Panc1 (cell line): Measurements from ENCODE around the gene CLECL1. TPM values are rescaled to one million over a fixed set of nuclear protein-coding genes. Genes with fewer than 3 reads are reported as not detected.

ENCODE experiments used
- ATAC-seq: fragments of 200-7000 bp; cut with Tn5 transposase; 2 replicates; pipeline ENCODE4 v1.9.1; 2020; ENCODE audit warnings: mild to moderate bottlenecking, moderate library complexity
- BruUV-seq: library from RNA; stranded (reverse); fragments of 400-500 nt; replicated peaks from 2 replicates; lab custom pipeline; 2021; lab: Mats Ljungman, UMichigan
- CTCF ChIA-PET: fragments of 300-600 bp; sonication (Branson Sonifier 250); formaldehyde crosslinking; loops from one replicate; lab custom pipeline; 2022; ENCODE audit warnings: antibody characterized with exemption; lab: Charles Lee
- POLR2A ChIA-PET: fragments of 300-600 bp; sonication (Branson Sonifier 250); formaldehyde crosslinking; loops from one replicate; lab custom pipeline; 2022; ENCODE audit warnings: antibody characterized with exemption; lab: Charles Lee
- DNase-seq: peaks from one replicate; pipeline ENCODE4 v3.0.0-alpha.2; 2010; ENCODE audit warnings: low read depth, low spot score
- H3K27ac ChIP-seq: 2 replicates; pipeline ENCODE4 v1.5.1; 2011; ENCODE audit warnings: mild to moderate bottlenecking, low read length, inconsistent platforms
- H3K27me3 ChIP-seq: fragments of 200-500 bp; sonication (Bioruptor generic); 2 replicates; pipeline ENCODE4 v1.6.0; 2014; ENCODE audit warnings: low read length, inconsistent platforms; ENCODE audit not compliant: control insufficient read depth, insufficient read depth
- H3K36me3 ChIP-seq: fragments of 200-500 bp; sonication (Bioruptor generic); 2 replicates; pipeline ENCODE4 v1.5.1; 2014; ENCODE audit warnings: inconsistent platforms, mild to moderate bottlenecking, low read length, moderate library complexity; ENCODE audit not compliant: control insufficient read depth, insufficient read depth
- H3K4me1 ChIP-seq: 2 replicates; pipeline ENCODE4 v1.5.1; 2011; ENCODE audit warnings: inconsistent platforms, mild to moderate bottlenecking, low read length, moderate library complexity; ENCODE audit not compliant: control insufficient read depth, insufficient read depth
- H3K4me3 ChIP-seq, 2 experiments: 2 replicates each; pipeline ENCODE4 v1.5.1; 2011 to 2012; ENCODE audit warnings: low read depth in 2 of 2, low read length in 2 of 2, mild to moderate bottlenecking in 2 of 2, inconsistent platforms in 1 of 2, moderate library complexity in 1 of 2
- H3K9me3 ChIP-seq: fragments of 200-500 bp; sonication (Bioruptor generic); 2 replicates; pipeline ENCODE4 v1.5.1; 2014; ENCODE audit warnings: low read depth, mild to moderate bottlenecking, inconsistent platforms, low read length, moderate library complexity; ENCODE audit not compliant: control insufficient read depth, insufficient read depth
- CTCF ChIP-seq: fragments of 450-650 bp; IDR thresholded peaks from 2 replicates; pipeline ENCODE4 v1.5.1; 2017; ENCODE audit warnings: mild to moderate bottlenecking
- POLR2AphosphoS5 ChIP-seq: IDR thresholded peaks from 2 replicates; pipeline ENCODE4 v1.6.1; 2012; ENCODE audit warnings: mild to moderate bottlenecking, low read depth, low read length, moderate library complexity
- REST ChIP-seq, 2 experiments: IDR thresholded peaks; 2 replicates each; pipeline ENCODE4 v1.6.1; 2011 to 2012; ENCODE audit warnings: low read depth in 2 of 2, control low read depth in 1 of 2, low read length in 1 of 2, mild to moderate bottlenecking in 1 of 2, moderate library complexity in 1 of 2; ENCODE audit not compliant: insufficient read depth in 1 of 2
- SIN3A ChIP-seq: IDR thresholded peaks from 2 replicates; pipeline ENCODE4 v1.6.1; 2012; ENCODE audit warnings: low read depth, mild to moderate bottlenecking, low read length, moderate library complexity, borderline replicate concordance; ENCODE audit not compliant: insufficient read depth
- TCF7L2 ChIP-seq: IDR thresholded peaks from 2 replicates; pipeline ENCODE4 v1.6.1; 2011; ENCODE audit warnings: mild to moderate bottlenecking, low read depth, low read length, inconsistent platforms
- in situ Hi-C: cut with HindIII; loops from 2 replicates; pipeline ENCODE4 v1.10.0; 2016; ENCODE audit warnings: low sequenced_read_pairs, low pct_unique_long_range_greater_than_20kb
- intact Hi-C: fragments of 100-400 bp; cut with micrococcal nuclease; formaldehyde crosslinking; loops from one replicate; pipeline ENCODE4 v1.10.0; 2022; ENCODE audit not compliant: unreplicated experiment
- total RNA-seq: library from RNA; stranded (reverse); gene quantifications from one replicate; pipeline ENCODE4 v1.2.1, GENCODE V29; 2021; ENCODE audit not compliant: unreplicated experiment

The CLECL1 gene
- total RNA-seq, 1 experiment from 2014 or later = not detected

- TF ChIP-seq REST (IDR thresholded peaks at IDR 0.05; ENCODE audit: insufficient read depth in 1 of 2, low read depth in 2 of 2, low read length in 1 of 2) (no peak), CTCF (no peak), TCF7L2 (no peak), POLR2AphosphoS5 (no peak), SIN3A (no peak)
- Histone ChIP-seq H3K27ac (no peak overlapping the region), H3K36me3 (no peaks in the 10 kb centered on the region), H3K4me3 (no peak overlapping the region), H3K27me3 (no peaks in the 10 kb centered on the region), H3K9me3 (no peaks in the 10 kb centered on the region), H3K4me1 (no peaks in the 10 kb centered on the region)
- in situ Hi-C loops (no loop called here), intact Hi-C loops (no loop called here)
- CTCF ChIA-PET = no interaction called here
- POLR2A ChIA-PET = no interaction called here
- ATAC-seq (no peak), DNase-seq (no peak)
- no TSS peak for BruUV-seq
Observed at GRCh38 chr12:9779209-9779608, 46.3 kb upstream of the CLECL1 start.

- intact Hi-C loops = no loop called here
- CTCF ChIA-PET = no interaction called here
Observed at GRCh38 chr12:9776781-9777180, 43.9 kb upstream of the CLECL1 start.

GRCh38 chr12:9773216-9773877 lies 40.5 kb upstream of the CLECL1 start:
- TF ChIP-seq SIN3A (no peak), TCF7L2 (no peak), REST (IDR thresholded peaks at IDR 0.05; ENCODE audit: insufficient read depth in 1 of 2, low read depth in 2 of 2, low read length in 1 of 2) (no peak), CTCF (no peak), POLR2AphosphoS5 (no peak)
- Histone ChIP-seq H3K4me3 (no peak overlapping the region), H3K4me1 (no peaks in the 10 kb centered on the region), H3K27ac (no peak overlapping the region), H3K9me3 (no peaks in the 10 kb centered on the region), H3K27me3 (no peaks in the 10 kb centered on the region), H3K36me3 (no peaks in the 10 kb centered on the region)
- ATAC-seq (no peak), DNase-seq (no peak)
- no TSS peak for BruUV-seq
- POLR2A ChIA-PET = no interaction called here
- in situ Hi-C loops = no loop called here
- intact Hi-C loops = no loop called here
- CTCF ChIA-PET = no interaction called here

More at GRCh38 chr12:9776781-9777180, 43.9 kb upstream of the CLECL1 start:
- POLR2A ChIA-PET = no interaction called here
- Histone ChIP-seq H3K36me3 (no peaks in the 10 kb centered on the region), H3K9me3 (no peaks in the 10 kb centered on the region), H3K4me3 (no peak overlapping the region), H3K4me1 (no peaks in the 10 kb centered on the region), H3K27ac (no peak overlapping the region), H3K27me3 (no peaks in the 10 kb centered on the region)
- TF ChIP-seq TCF7L2 = no peak
- in situ Hi-C loops = no loop called here
- DNase-seq = no peak
- no TSS peak for BruUV-seq
- ATAC-seq = no peak
